LNCAP (cell line): ENCODE results near the gene C3orf22.

Source experiments
- TF ChIP-seq, protein P1 (sequence below): fragments of 450-650 bp; IDR thresholded peaks from 2 replicates; pipeline ENCODE4 v1.5.1; 2017; ENCODE audit warnings: mild to moderate bottlenecking

Gene C3orf22

GRCh38 chr3:126568776-126569342 is 10.1 kb upstream of the C3orf22 start:
- TF ChIP-seq, protein P1, sequence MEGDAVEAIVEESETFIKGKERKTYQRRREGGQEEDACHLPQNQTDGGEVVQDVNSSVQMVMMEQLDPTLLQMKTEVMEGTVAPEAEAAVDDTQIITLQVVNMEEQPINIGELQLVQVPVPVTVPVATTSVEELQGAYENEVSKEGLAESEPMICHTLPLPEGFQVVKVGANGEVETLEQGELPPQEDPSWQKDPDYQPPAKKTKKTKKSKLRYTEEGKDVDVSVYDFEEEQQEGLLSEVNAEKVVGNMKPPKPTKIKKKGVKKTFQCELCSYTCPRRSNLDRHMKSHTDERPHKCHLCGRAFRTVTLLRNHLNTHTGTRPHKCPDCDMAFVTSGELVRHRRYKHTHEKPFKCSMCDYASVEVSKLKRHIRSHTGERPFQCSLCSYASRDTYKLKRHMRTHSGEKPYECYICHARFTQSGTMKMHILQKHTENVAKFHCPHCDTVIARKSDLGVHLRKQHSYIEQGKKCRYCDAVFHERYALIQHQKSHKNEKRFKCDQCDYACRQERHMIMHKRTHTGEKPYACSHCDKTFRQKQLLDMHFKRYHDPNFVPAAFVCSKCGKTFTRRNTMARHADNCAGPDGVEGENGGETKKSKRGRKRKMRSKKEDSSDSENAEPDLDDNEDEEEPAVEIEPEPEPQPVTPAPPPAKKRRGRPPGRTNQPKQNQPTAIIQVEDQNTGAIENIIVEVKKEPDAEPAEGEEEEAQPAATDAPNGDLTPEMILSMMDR: no peak

GRCh38 chr3:126567696-126568438 is 9.1 kb upstream of the C3orf22 start:
- TF ChIP-seq, protein P1: no peak

- TF ChIP-seq, protein P1: no peak
Measured at GRCh38 chr3:126562737-126563276, 4.1 kb upstream of the C3orf22 start.

DNA sequence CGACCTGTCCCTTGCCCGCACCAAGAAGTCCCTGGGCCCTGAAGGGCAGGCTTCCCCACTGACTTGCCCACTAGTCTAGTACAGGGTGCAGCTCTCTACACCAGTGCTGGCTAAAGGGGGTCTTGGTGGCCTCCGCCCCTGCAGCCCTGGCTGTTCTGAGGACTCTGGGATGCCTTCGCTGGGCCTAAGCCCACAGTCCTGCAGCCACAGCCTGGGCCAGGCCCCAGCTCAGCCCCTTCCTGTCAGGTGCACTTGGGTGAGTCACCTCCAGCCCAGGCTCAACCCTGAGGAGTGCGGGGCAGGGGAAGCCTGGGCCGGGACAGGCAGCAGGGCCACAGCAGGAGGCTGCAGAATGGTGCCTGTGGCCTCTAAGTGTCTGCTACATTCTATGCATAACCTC is 971 bp downstream of the C3orf22 start:
- TF ChIP-seq, protein P1: no peak

GRCh38 chr3:126557415-126557745 is 1.4 kb downstream of the C3orf22 start:
- TF ChIP-seq, protein P1: no peak

DNA sequence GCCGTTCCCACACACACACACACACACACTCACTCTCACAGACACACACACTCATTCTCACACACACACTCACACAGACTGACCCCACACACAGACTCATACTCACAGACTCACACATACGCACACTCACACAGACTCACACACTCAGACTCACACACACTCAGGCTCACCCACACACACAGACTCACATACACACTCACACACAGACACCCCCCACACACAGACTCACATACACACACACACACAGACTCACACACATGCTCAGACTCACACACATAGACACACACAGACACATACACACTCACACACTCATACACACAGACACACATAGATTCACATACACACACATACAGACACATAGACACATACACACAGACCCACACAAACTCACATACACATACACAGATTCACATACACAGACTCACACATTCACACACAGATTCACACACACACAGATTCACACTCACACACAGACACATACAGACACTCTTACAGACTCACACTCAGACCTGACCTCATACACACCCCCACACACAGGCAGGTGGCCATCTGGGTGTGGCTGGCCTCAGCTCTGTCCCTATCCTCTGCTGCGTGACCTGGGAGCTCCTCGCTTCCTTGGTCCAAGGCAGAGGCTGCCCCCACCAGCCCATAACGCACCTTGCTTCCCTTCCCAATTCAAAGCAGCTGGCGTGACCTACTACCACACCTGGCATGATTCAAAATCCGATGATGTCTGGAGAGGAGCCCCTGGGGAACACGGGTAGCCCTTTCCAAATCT is 1.9 kb downstream of the C3orf22 start:
- TF ChIP-seq, protein P1: no peak

DNA sequence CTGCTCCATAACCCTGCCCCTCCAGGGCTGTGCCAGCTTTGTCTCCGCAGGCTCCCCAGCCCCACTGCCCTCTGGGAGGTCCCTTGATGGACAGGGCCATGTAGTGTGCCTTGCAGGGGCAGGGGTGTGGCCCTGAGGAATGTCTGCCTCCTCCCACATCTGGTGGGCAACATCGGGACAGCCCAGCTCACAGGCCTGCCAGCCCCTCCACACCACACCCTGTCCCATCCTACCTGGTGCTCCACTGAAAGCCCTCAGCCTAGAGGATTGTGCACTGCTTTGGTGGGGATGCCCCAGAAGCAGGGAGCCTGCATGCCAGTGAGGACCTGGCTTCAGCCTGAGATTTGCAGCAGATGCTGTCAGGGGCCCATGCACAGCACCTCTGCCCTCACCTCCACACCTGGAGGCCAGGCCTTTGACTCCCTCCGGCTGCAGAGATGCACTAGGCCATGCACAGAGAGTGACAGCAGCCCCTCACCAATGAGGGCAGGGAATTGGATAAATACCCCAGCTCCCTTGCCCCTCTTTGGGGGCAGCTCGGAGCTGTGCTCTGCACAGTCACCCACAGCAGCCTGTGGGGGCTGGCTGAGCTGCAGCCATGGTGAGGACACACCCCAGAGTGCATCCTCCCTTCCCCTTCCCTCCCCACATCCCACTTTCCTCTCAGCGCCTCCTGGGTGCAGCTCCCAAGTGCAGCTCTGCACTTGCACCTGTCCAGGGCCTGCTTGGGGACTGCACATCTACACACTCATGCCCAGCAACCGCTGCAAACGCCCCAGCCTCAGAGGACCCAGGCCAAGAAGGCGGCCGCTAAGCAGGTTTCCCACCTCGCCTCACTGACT is 2.7 kb downstream of the C3orf22 start:
- TF ChIP-seq, protein P1: no peak
